Mesendoderm (in vitro differentiated cells): ENCODE data around the gene EHBP1L1.

Source experiments
- DNase-seq: peaks from one replicate; pipeline ENCODE4 v3.0.0; 2013
- H2AK5ac ChIP-seq: 2 replicates; pipeline ENCODE4 v1.6.1; 2013; ENCODE audit warnings: low read length, inconsistent platforms
- H2BK120ac ChIP-seq: 2 replicates; pipeline ENCODE4 v1.6.1; 2013; ENCODE audit warnings: low read depth, mild to moderate bottlenecking, low read length, moderate library complexity, mixed read lengths
- H2BK15ac ChIP-seq: replicated peaks from 2 replicates; pipeline ENCODE4 v1.6.1; 2013; ENCODE audit warnings: low read depth, mild to moderate bottlenecking, moderate library complexity
- H2BK5ac ChIP-seq: 2 replicates; pipeline ENCODE4 v1.6.1; 2013; ENCODE audit warnings: low read length, inconsistent platforms
- H3K18ac ChIP-seq: 2 replicates; pipeline ENCODE4 v1.6.1; 2013; ENCODE audit warnings: mild to moderate bottlenecking, low read length, mixed read lengths
- H3K23ac ChIP-seq: one replicate; pipeline ENCODE4 v1.6.1; 2013; ENCODE audit warnings: low read length
- H3K27ac ChIP-seq: 2 replicates; pipeline ENCODE4 v1.5.1; 2013; ENCODE audit warnings: low read depth, mild to moderate bottlenecking, inconsistent platforms, low read length, moderate library complexity
- H3K27me3 ChIP-seq: 2 replicates; pipeline ENCODE4 v1.6.1; 2013; ENCODE audit warnings: low read length, control low read depth, mild to moderate bottlenecking, inconsistent platforms; ENCODE audit not compliant: insufficient read depth, poor library complexity
- H3K36me3 ChIP-seq: 2 replicates; pipeline ENCODE4 v1.6.1; 2013; ENCODE audit warnings: low read length, inconsistent platforms; ENCODE audit not compliant: control insufficient read depth, insufficient read depth
- H3K4ac ChIP-seq: one replicate; pipeline ENCODE4 v1.6.1; 2013; ENCODE audit warnings: low read depth, mild to moderate bottlenecking, low read length, moderate library complexity
- H3K4me1 ChIP-seq: 2 replicates; pipeline ENCODE4 v1.6.1; 2013; ENCODE audit warnings: low read depth, low read length, inconsistent platforms; ENCODE audit not compliant: control insufficient read depth
- H3K4me2 ChIP-seq: 2 replicates; pipeline ENCODE4 v1.6.1; 2013; ENCODE audit warnings: low read length
- H3K4me3 ChIP-seq: 2 replicates; pipeline ENCODE4 v1.5.1; 2013; ENCODE audit warnings: mild to moderate bottlenecking, low read length
- H3K56ac ChIP-seq: one replicate; pipeline ENCODE4 v1.6.1; 2013; ENCODE audit warnings: low read length
- H3K79me1 ChIP-seq: 2 replicates; pipeline ENCODE4 v1.6.1; 2013; ENCODE audit warnings: low read length, inconsistent platforms
- H3K79me2 ChIP-seq: 2 replicates; pipeline ENCODE4 v1.6.1; 2013; ENCODE audit warnings: mild to moderate bottlenecking, low read length; ENCODE audit not compliant: control insufficient read depth, insufficient read depth
- H3K9ac ChIP-seq: 2 replicates; pipeline ENCODE4 v1.6.1; 2013; ENCODE audit warnings: low read length, inconsistent platforms
- H4K5ac ChIP-seq: one replicate; pipeline ENCODE4 v1.6.1; 2013; ENCODE audit warnings: low read length
- H4K8ac ChIP-seq: one replicate; pipeline ENCODE4 v1.6.1; 2013; ENCODE audit warnings: low read depth, mild to moderate bottlenecking, control low read depth, low read length, moderate library complexity
- WGBS: extraction: QIAGEN DNeasy Blood & Tissue Kit; methylation state at CpG from one replicate; pipeline ENCODE4 v1.1.7; 2013; ENCODE audit warnings: low lambda C conversion rate, missing lambda C conversion rate; ENCODE audit not compliant: insufficient coverage; ENCODE audit errors: extremely low coverage; 5-methylcytosine and 5-hydroxymethylcytosine counted together

The EHBP1L1 gene

DNA sequence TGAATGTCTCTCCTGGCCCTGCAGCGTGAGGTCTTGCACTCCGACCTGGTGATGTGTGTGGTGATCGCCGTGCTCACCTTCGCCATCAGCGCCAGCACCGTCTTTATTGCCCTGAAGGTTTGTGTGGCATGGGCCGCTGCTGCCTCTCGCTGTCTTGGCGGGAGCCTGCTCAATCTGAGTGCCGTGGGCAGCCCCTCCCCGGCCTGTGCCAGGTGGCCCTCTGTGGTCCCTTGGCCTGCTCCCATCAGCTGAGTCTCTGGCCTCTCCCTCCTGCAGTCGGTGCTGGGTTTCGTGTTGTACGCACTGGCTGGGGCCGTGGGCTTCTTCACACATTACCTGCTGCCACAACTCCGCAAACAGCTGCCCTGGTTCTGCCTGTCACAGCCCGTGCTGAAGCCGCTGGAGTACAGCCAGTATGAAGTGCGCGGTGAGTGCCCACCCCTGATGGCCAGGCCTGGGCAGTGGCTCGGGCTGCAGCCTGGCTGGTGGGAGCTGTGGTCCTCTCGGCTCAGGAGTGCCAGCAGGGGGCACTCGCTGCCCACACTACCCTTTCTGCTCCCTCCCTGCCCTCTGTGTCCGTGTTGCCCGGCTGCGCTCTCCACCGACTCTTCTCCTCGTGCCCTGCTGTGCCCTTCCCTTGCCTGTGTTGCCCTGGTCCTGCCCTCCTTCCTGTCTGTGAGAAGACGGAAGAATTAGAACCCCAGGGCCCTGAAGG lies 49.9 kb downstream of the EHBP1L1 start:
- peak; percentile 49 for DNase-seq
- H2BK15ac ChIP-seq: no peak overlapping the region
- no CpG with 5 or more reads among the region's 30 CpGs for WGBS
- no peak overlapping the region for H3K56ac ChIP-seq
- no peak overlapping the region for H3K4me3 ChIP-seq
- H3K18ac ChIP-seq: no peak overlapping the region
- no peak overlapping the region for H3K23ac ChIP-seq
- no peak overlapping the region for H2BK120ac ChIP-seq
- H4K5ac ChIP-seq: no peak overlapping the region
- no peaks in the 10 kb centered on the region for H3K79me2 ChIP-seq
- H3K4me2 ChIP-seq: no peak overlapping the region
- H3K79me1 ChIP-seq: no peaks in the 10 kb centered on the region
- no peak overlapping the region for H4K8ac ChIP-seq
- H3K9ac ChIP-seq: no peak overlapping the region
- no peak overlapping the region for H2AK5ac ChIP-seq
- H3K36me3 ChIP-seq: peaks cover 28% of the 10 kb centered on the region
- no peaks in the 10 kb centered on the region for H3K4me1 ChIP-seq
- H3K27me3 ChIP-seq: no peaks in the 10 kb centered on the region
- H3K4ac ChIP-seq: no peak overlapping the region
- H2BK5ac ChIP-seq: no peak overlapping the region
- H3K27ac ChIP-seq: no peak overlapping the region

DNA sequence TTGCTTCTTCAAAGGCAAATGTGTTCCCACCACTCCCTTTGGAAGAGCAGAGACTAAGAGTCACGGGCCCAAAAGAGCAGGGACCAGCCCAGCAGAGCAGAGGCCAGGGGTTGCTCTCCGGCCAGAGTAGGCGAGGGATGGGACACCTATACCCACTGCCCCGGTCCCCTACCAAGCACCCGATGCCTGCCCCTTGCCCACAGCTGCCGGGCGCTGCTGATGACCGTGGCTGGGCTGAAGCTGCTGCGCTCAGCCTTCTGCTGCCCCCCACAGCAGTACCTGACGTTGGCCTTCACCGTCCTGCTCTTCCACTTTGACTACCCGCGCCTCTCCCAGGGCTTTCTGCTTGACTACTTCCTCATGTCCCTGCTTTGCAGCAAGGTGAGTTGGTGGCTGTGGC lies 51.3 kb downstream of the EHBP1L1 start:
- Histone ChIP-seq H3K36me3 (peaks cover 28% of the 10 kb centered on the region), H2BK15ac (no peak overlapping the region)
- no peak for DNase-seq

GRCh38 chr11:65629579-65629978 lies 53.7 kb downstream of the EHBP1L1 start:
- no peak overlapping the region for H2AK5ac ChIP-seq
- H3K36me3 ChIP-seq: peaks cover 27% of the 10 kb centered on the region
- H3K4me2 ChIP-seq: no peak overlapping the region
- no peaks in the 10 kb centered on the region for H3K27me3 ChIP-seq
- no peak overlapping the region for H3K27ac ChIP-seq
- no peak overlapping the region for H3K23ac ChIP-seq
- no CpG with 5 or more reads among the region's 14 CpGs for WGBS
- H3K18ac ChIP-seq: no peak overlapping the region
- H3K4ac ChIP-seq: no peak overlapping the region
- no peak overlapping the region for H3K4me3 ChIP-seq
- no peak overlapping the region for H2BK5ac ChIP-seq
- no peak for DNase-seq
- H4K5ac ChIP-seq: no peak overlapping the region
- H4K8ac ChIP-seq: no peak overlapping the region
- no peaks in the 10 kb centered on the region for H3K79me1 ChIP-seq
- H3K79me2 ChIP-seq: no peaks in the 10 kb centered on the region
- H3K9ac ChIP-seq: no peak overlapping the region
- no peak overlapping the region for H3K56ac ChIP-seq
- H2BK15ac ChIP-seq: no peak overlapping the region
- no peaks in the 10 kb centered on the region for H3K4me1 ChIP-seq
- no peak overlapping the region for H2BK120ac ChIP-seq

More for the DNA sequence above, 51.3 kb downstream of the EHBP1L1 start:
- Histone ChIP-seq H3K4me3 (no peak overlapping the region), H3K27ac (no peak overlapping the region), H3K4me2 (no peak overlapping the region), H4K5ac (no peak overlapping the region), H3K9ac (no peak overlapping the region), H3K18ac (no peak overlapping the region), H3K79me1 (no peaks in the 10 kb centered on the region), H2AK5ac (no peak overlapping the region), H3K4me1 (no peaks in the 10 kb centered on the region), H3K27me3 (no peaks in the 10 kb centered on the region), H2BK5ac (no peak overlapping the region), H3K23ac (no peak overlapping the region), H3K79me2 (no peaks in the 10 kb centered on the region), H3K4ac (no peak overlapping the region), H2BK120ac (no peak overlapping the region), H3K56ac (no peak overlapping the region), H4K8ac (no peak overlapping the region)
- WGBS: no CpG with 5 or more reads among the region's 13 CpGs

GRCh38 chr11:65630215-65630614 lies 54.4 kb downstream of the EHBP1L1 start:
- H3K36me3 ChIP-seq: peaks cover 30% of the 10 kb centered on the region

DNA sequence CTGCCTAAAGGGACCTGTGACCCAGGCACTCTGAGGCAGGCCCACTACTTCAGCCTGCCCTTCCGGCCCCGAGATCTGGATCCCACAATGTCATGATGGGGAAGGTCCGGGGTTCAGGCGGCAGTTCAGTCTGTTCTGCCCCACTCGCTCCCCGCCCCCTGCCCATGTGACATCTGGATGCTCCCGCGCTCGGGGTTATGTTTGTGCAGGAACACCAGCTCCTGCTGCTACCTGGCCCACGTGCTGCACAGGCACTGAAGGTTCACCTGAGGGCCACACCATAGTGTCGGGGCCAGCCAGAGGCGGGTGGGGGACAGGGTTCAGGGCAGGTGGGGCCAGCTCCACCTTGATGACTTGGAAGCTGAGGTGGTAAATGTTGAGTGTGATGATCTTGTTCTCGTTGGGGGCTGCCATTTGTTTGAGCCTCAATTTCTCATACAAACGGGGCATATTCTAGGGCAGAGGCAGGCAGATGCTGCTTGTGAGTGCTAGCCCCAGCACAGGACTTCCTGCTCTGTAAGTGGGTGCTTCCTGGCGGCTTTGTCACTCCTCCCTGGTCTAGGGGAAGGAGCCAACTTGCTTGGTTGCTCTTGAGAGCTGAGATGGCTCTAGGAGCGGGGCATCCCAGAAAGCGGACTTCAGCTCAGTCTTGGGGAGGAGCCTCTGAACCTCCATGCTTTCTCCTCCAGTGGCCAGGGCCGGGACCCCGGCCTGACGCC lies 57.7 kb downstream of the EHBP1L1 start:
- no peak for DNase-seq
- WGBS: no CpG with 5 or more reads among the region's 20 CpGs
- Histone ChIP-seq H3K4me1 (peaks cover 3% of the 10 kb centered on the region), H2AK5ac (no peak overlapping the region), H3K56ac (no peak overlapping the region), H3K36me3 (peaks cover 25% of the 10 kb centered on the region), H3K4me3 (no peak overlapping the region), H3K79me2 (no peaks in the 10 kb centered on the region), H3K79me1 (no peaks in the 10 kb centered on the region), H3K18ac (no peak overlapping the region), H2BK15ac (no peak overlapping the region), H4K5ac (no peak overlapping the region), H3K4me2 (no peak overlapping the region), H3K4ac (no peak overlapping the region), H3K9ac (no peak overlapping the region), H4K8ac (no peak overlapping the region), H3K23ac (no peak overlapping the region), H3K27me3 (no peaks in the 10 kb centered on the region), H2BK5ac (no peak overlapping the region), H3K27ac (no peak overlapping the region), H2BK120ac (no peak overlapping the region)

More at GRCh38 chr11:65630215-65630614, 54.4 kb downstream of the EHBP1L1 start:
- Histone ChIP-seq H2AK5ac (no peak overlapping the region), H4K5ac (no peak overlapping the region), H2BK120ac (no peak overlapping the region), H3K27ac (no peak overlapping the region), H3K79me1 (no peaks in the 10 kb centered on the region), H3K56ac (no peak overlapping the region), H4K8ac (no peak overlapping the region), H2BK5ac (no peak overlapping the region), H3K4me3 (no peak overlapping the region), H3K27me3 (no peaks in the 10 kb centered on the region), H2BK15ac (no peak overlapping the region), H3K18ac (no peak overlapping the region), H3K79me2 (no peaks in the 10 kb centered on the region), H3K23ac (no peak overlapping the region), H3K4ac (no peak overlapping the region), H3K4me2 (no peak overlapping the region), H3K4me1 (no peaks in the 10 kb centered on the region), H3K9ac (no peak overlapping the region)
- WGBS: no CpG with 5 or more reads among the region's 11 CpGs
- DNase-seq: no peak
